Body of pancreas (tissue), 4 donors: ENCODE data around the gene SLC15A2.

Experiments
- POLR2A ChIP-seq, 3 donors: fragments of 450-650 bp; IDR thresholded peaks; one replicate each; pipeline ENCODE4 v1.6.1; 2016; ENCODE audit warnings: antibody characterized with exemption in 3 of 3, mild to moderate bottlenecking in 2 of 3
- TF ChIP-seq, protein P1 (sequence below), 7 experiments: fragments of 450-650 bp in 4 of 7; fragments of 200-600 bp in 3 of 7; sonication (generic) in 3 of 7; IDR thresholded peaks; one replicate each; pipeline ENCODE4 v1.5.1; 2016 to 2019; ENCODE audit warnings: antibody characterized with exemption in 7 of 7

DNA sequence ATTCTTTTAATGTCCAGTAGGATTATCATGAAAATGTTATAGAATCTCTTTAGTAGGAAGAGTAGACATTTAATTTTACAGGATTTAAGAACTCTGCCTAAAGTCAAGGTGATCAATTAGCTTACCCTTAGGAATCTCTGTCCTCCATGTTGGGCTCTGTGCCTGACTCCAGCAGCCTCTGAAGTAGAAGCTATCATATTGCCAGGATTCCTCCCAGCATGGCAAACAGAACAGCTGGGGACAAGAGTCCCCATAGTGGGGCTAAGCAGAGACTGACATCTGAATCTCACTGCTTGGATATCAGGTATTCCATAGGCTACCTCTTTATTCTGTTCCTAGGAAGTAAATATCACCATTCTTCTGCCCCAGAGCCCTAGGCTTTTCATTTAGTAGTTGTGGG, 1.5 kb downstream of the SLC15A2 start:
- TF ChIP-seq POLR2A (IDR thresholded peaks at IDR 0.05) = no peak
- TF ChIP-seq, protein P1, sequence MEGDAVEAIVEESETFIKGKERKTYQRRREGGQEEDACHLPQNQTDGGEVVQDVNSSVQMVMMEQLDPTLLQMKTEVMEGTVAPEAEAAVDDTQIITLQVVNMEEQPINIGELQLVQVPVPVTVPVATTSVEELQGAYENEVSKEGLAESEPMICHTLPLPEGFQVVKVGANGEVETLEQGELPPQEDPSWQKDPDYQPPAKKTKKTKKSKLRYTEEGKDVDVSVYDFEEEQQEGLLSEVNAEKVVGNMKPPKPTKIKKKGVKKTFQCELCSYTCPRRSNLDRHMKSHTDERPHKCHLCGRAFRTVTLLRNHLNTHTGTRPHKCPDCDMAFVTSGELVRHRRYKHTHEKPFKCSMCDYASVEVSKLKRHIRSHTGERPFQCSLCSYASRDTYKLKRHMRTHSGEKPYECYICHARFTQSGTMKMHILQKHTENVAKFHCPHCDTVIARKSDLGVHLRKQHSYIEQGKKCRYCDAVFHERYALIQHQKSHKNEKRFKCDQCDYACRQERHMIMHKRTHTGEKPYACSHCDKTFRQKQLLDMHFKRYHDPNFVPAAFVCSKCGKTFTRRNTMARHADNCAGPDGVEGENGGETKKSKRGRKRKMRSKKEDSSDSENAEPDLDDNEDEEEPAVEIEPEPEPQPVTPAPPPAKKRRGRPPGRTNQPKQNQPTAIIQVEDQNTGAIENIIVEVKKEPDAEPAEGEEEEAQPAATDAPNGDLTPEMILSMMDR (IDR thresholded peaks at IDR 0.05) = no peak
